Gastrocnemius medialis (tissue), 4 donors: ENCODE results near the gene ADAM12.

Source experiments
- CTCF ChIP-seq, 5 experiments: fragments of 450-650 bp in 3 of 5; fragments of 200-600 bp in 2 of 5; sonication (generic) in 2 of 5; IDR thresholded peaks in 4 of 5; conservative IDR thresholded peaks in 1 of 5; 1 replicate in 4 of 5; 2 replicates in 1 of 5; pipeline ENCODE4 v1.5.1; 2016 to 2019; ENCODE audit warnings: antibody characterized with exemption in 5 of 5, mild to moderate bottlenecking in 3 of 5, moderate library complexity in 3 of 5
- POLR2A ChIP-seq, 2 donors: fragments of 450-650 bp; IDR thresholded peaks; one replicate each; pipeline ENCODE4 v1.6.1; 2017; ENCODE audit warnings: antibody characterized with exemption in 2 of 2, mild to moderate bottlenecking in 2 of 2, moderate library complexity in 2 of 2

GRCh38 chr10:126199221-126199998, 188.9 kb downstream of the ADAM12 start:
- TF ChIP-seq POLR2A (IDR thresholded peaks at IDR 0.05) (no peak), CTCF (IDR thresholded peaks at IDR 0.05 in 4 of 5, conservative IDR thresholded peaks at IDR 0.05 in 1 of 5) (no peak)
